HFF-Myc (cell line): Measurements from ENCODE around the gene SLC12A2.
A peak's percentile ranks its signal among the peaks of the same experiment; 100 is the strongest.

Experiments used
- DNase-seq: peaks from one replicate; pipeline ENCODE4 v3.0.0-alpha.2; 2011; ENCODE audit warnings: low read depth; ENCODE audit errors: extremely low read depth
- H3K4me3 ChIP-seq: replicated peaks from 2 replicates; pipeline ENCODE4 v1.5.1; 2011; ENCODE audit warnings: low read depth, mild to moderate bottlenecking, control low read depth, low read length
- TF ChIP-seq, protein P1 (sequence below): IDR thresholded peaks from 2 replicates; pipeline ENCODE4 v1.5.1; 2012; ENCODE audit warnings: mild to moderate bottlenecking, low read depth, low read length, control low read depth; ENCODE audit errors: missing control alignments

The SLC12A2 gene

DNA sequence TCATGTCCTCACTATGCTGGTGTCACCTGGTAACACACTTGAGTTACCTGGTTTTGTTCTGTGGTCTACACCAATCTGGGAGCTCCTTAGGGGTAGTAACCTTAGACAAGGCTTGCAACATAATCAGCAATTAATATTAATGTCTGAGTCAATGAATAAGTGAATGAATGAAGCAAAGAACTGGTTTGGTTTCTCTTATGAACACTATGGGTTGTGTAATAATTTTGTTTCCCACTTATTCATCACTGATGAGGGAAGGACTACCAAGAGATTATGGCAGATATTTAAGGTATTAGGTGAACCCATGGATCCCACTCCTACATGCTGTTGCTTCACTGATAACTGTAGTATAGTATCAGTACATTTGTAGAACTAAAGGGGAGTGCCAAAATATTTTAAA lies 116.0 kb downstream of the SLC12A2 start:
- TF ChIP-seq, protein P1, sequence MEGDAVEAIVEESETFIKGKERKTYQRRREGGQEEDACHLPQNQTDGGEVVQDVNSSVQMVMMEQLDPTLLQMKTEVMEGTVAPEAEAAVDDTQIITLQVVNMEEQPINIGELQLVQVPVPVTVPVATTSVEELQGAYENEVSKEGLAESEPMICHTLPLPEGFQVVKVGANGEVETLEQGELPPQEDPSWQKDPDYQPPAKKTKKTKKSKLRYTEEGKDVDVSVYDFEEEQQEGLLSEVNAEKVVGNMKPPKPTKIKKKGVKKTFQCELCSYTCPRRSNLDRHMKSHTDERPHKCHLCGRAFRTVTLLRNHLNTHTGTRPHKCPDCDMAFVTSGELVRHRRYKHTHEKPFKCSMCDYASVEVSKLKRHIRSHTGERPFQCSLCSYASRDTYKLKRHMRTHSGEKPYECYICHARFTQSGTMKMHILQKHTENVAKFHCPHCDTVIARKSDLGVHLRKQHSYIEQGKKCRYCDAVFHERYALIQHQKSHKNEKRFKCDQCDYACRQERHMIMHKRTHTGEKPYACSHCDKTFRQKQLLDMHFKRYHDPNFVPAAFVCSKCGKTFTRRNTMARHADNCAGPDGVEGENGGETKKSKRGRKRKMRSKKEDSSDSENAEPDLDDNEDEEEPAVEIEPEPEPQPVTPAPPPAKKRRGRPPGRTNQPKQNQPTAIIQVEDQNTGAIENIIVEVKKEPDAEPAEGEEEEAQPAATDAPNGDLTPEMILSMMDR = no peak
- DNase-seq = no peak
- no peak overlapping the region for H3K4me3 ChIP-seq

DNA sequence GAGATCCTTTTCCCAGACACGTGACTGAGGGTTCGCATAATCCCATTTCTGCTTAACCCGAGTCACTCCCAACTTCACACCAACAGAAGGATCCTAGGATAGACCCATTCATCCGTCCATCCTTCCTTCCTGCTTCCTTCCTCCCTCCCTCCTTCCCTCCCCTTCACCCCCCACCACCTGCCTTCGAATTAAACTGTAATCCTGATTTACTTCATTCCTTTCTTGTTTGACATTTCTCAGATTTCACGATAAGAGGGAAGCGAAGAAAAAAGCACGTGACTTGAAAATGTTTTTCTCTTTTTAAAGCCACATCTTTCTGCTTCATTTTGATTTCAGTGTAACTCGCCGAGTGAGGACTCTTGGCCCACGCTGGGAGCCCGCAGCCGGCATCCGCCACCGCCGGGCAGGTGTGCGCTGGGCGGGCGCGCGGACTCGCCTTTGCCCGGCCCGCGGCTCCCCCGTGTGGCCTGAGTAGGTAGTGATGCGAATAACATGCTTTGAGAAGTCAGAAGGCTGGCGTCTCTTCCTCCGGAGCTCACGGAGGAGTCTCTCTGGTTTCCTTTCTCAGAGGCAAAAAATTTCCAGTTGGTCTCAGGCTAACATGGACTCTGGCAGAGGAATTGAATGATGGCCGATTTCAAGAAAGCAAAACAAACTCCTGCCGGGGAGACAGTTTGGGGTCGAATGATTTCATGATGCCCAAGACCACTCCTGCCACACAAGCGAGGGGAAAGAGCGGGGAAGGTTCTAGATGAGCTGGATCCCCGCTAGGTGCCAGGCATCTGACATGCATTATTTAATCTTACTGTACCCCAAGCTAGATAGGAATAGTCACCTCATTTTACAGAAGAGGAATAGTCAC lies 117.7 kb downstream of the SLC12A2 start:
- TF ChIP-seq, protein P1 = peak; percentile 81
- 0 out of 2 replicates have a peak overlapping the region, but pooled peaks have one; percentile 4 for H3K4me3 ChIP-seq
- DNase-seq = no peak

DNA sequence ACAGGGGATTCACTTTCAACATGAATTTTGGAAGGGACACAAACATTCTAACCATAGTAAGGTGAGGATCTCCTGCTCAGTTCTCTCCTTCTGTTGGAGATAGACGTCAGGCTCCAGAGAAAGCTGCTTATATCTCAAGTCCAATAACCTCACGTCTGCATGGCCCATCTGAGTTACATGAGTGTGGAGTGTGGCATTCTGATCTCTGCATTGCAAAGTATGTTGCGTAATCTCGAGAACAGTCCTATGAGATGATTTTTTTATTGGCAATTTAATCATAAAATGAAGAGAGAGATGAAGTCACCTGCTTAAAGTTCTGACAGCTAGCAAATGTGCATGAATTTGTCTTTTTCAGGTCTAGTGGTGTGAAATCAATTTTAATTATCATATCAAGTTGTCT lies 118.8 kb downstream of the SLC12A2 start:
- TF ChIP-seq, protein P1 = no peak
- no peak overlapping the region for H3K4me3 ChIP-seq
- DNase-seq = no peak

DNA sequence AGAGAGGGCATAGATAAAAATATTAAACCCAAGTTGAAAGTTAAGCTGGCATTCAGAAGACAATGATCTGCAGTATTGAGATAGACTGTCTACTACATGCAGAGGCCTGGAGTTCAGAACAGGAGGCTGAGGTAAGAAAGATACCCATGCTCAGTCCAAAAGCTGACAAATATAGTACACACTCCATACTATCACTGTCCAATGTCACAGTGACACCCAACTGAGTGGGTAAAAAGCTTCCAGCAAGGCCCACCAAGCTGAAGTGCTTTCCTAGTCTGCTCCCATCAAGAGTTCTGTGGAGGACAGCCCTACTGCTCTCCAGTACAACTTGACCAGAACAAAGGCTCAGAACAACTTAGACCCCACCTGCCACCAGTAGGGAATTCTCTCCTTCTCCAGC lies 124.9 kb downstream of the SLC12A2 start:
- TF ChIP-seq, protein P1 = no peak
- DNase-seq = no peak
- no peak overlapping the region for H3K4me3 ChIP-seq

DNA sequence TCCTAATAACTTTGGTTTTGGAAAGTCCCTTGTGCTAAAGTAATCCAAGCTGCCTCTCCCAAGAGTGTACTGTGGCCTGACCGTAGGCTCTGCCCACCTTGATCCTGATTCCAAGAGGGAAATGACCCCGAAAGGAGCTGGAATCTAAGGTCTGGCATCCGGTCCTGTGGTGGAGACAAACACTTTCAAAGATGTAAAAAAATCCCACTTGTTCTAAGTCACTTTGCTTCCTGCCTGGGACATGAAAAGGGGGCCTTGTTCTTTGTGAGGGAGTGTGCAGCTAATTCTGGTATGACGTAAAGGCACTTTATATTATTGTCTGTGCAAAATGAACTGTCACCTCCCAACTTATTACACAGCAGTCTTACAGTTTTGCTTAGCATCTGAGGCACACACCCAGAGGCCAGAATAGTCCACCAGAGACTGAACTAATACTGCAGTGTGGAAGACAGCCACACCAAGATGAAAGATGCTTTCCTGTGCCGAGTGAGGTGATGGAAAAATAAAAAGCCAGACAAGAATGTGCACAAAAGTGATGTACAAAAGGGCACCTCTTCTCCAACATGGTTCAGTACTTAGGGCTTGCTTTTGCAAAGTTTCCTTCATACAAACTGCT lies 128.7 kb downstream of the SLC12A2 start:
- H3K4me3 ChIP-seq = no peak overlapping the region
- DNase-seq = no peak
- TF ChIP-seq, protein P1 = no peak

DNA sequence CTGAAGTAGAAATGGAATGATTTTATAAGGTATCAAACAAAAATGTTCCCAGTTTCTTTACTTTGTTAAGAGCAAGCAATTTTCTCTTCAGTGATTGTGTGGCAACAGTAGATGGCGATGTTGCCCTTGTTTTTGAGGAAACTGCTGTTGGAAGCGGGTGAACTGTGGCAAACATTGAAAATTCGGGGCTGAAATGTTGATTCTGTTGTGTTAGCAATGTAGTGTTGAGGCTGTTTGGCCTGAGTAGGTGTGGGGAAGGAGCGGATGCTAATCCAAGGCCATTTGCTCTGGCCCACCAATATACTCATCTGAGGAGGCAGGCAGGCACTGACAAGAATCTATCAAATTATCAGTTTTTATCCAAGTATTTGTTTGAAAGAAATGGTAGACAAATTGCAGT lies 129.8 kb downstream of the SLC12A2 start:
- TF ChIP-seq, protein P1 = peak; percentile 68
- peak; percentile 56 for DNase-seq
- no peak overlapping the region for H3K4me3 ChIP-seq

DNA sequence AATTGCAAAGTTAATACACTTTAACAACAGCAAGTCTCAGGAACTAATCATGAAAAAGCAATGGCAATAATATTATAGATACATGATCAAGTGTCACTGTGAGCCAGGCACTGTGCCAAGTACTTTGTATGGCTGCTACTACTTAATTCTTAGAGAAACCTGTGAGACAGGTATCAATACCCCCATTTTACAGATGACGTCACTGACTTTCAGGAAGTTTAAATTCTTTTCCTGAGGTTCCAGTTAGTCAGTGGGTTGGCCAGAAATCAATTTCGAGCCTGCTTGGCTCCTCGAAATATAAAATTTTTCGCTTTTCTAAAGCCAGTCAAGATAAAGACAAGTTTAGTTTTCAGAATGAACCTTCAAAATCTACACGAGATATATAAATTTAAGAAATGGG lies 130.3 kb downstream of the SLC12A2 start:
- DNase-seq = no peak
- TF ChIP-seq, protein P1 = no peak
- no peak overlapping the region for H3K4me3 ChIP-seq
